ENCODE measurements around the gene LDB3.
"Not testable (repeated sequence)": the region's sequence is repeated elsewhere in the genome, so short reads cannot be mapped to it uniquely, and the experiment has no call there.

Gene LDB3
- total RNA-seq = 0 to 0.16 (median 0.02) reads per million in 18 experiments

- DNase-seq = no peak
Observed at GRCh38 chr10:86668297-86669165, at the start of gene LDB3. LDB3 (plus strand) TSS chr10:86668511; CDS start chr10:86668692, 181 bp downstream.

GRCh38 chr10:86628311-86628710 lies 40.0 kb upstream of the LDB3 start:
- no peak for DNase-seq

- DNase-seq = no peak
Observed at GRCh38 chr10:86630079-86630478, 38.2 kb upstream of the LDB3 start.

- no peak for DNase-seq
Observed at GRCh38 chr10:86632009-86632800, 36.1 kb upstream of the LDB3 start.

GRCh38 chr10:86632951-86633350 lies 35.4 kb upstream of the LDB3 start:
- DNase-seq = no peak

- DNase-seq = no peak
Observed at GRCh38 chr10:86635402-86635801, 32.9 kb upstream of the LDB3 start.

- no peak for DNase-seq
Observed at GRCh38 chr10:86636311-86636710, 32.0 kb upstream of the LDB3 start.

GRCh38 chr10:86642021-86642420 lies 26.3 kb upstream of the LDB3 start:
- no peak for DNase-seq

GRCh38 chr10:86642499-86642898 lies 25.8 kb upstream of the LDB3 start:
- DNase-seq = no peak

GRCh38 chr10:86644152-86644793 lies 24.0 kb upstream of the LDB3 start:
- no peak for DNase-seq

GRCh38 chr10:86644794-86645445 lies 23.4 kb upstream of the LDB3 start:
- no peak for DNase-seq

GRCh38 chr10:86645621-86646165 lies 22.6 kb upstream of the LDB3 start:
- not testable (repeated sequence) for DNase-seq

- no peak for DNase-seq
Observed at GRCh38 chr10:86646532-86646931, 21.8 kb upstream of the LDB3 start.

GRCh38 chr10:86646933-86647332 lies 21.4 kb upstream of the LDB3 start:
- DNase-seq = no peak

GRCh38 chr10:86647773-86648703 lies 20.3 kb upstream of the LDB3 start:
- DNase-seq = no peak

- no peak for DNase-seq
Observed at GRCh38 chr10:86648704-86649427, 19.4 kb upstream of the LDB3 start.

GRCh38 chr10:86649471-86650150 lies 18.7 kb upstream of the LDB3 start:
- no peak for DNase-seq

GRCh38 chr10:86650151-86650550 lies 18.2 kb upstream of the LDB3 start:
- no peak for DNase-seq

GRCh38 chr10:86651021-86651471 lies 17.3 kb upstream of the LDB3 start:
- DNase-seq = no peak
